ENCODE measurements around the gene CCDC154. TPM values are rescaled to one million over a fixed set of nuclear protein-coding genes. Genes with fewer than 3 reads are reported as not detected.

The CCDC154 gene
- total RNA-seq, 2 experiments from 2014 or later, result 0.85 to 1.1 TPM

GRCh38 chr16:1450841-1451240, 6.5 kb upstream of the CCDC154 start:
- ChIA-PET CTCF (ENCODE audit: unreplicated experiment) (no interaction called here), POLR2A (no interaction called here)
- no peaks in the 10 kb centered on the region for H3K36me3 ChIP-seq (ENCODE audit: insufficient read depth, low read length)
- H3K27ac ChIP-seq (ENCODE audit: low read depth, low read length, poor library complexity, severe bottlenecking), result no peak overlapping the region
- no peaks in the 10 kb centered on the region for H3K4me1 ChIP-seq (ENCODE audit: insufficient read depth, low read length, poor library complexity, severe bottlenecking)
- no peaks in the 10 kb centered on the region for H3K9me2 ChIP-seq (ENCODE audit: insufficient read depth, low read length)
- no peaks in the 10 kb centered on the region for H3K9me3 ChIP-seq (ENCODE audit: low read length)
- no peak overlapping the region for H3K4me3 ChIP-seq (ENCODE audit: low read depth, low read length, poor library complexity, severe bottlenecking)
- H3K4me2 ChIP-seq (ENCODE audit: low read length), result no peak overlapping the region
- no peaks in the 10 kb centered on the region for H4K20me1 ChIP-seq (ENCODE audit: insufficient read depth, low read length)
- no TSS peak for BruUV-seq (replicated peaks)
- no peak for DNase-seq (ENCODE audit: low spot score)
- no peaks in the 10 kb centered on the region for H3K79me2 ChIP-seq (ENCODE audit: insufficient read depth, low read depth, low read length)
- no peak for TF ChIP-seq CTCF (conservative IDR thresholded peaks at IDR 0.05; ENCODE audit: low read length)
- TF ChIP-seq EZH2phosphoT487 (IDR thresholded peaks at IDR 0.05; ENCODE audit: borderline replicate concordance, low read depth, low read length), result no peak
- intact Hi-C loops (cut with micrococcal nuclease; ENCODE audit: unreplicated experiment), result no loop called here
- H2AFZ ChIP-seq (ENCODE audit: low read length), result no peak overlapping the region

- Histone ChIP-seq H3K27ac (ENCODE audit: low read depth, low read length, poor library complexity, severe bottlenecking) (no peak overlapping the region), H4K20me1 (ENCODE audit: insufficient read depth, low read length) (no peaks in the 10 kb centered on the region), H2AFZ (ENCODE audit: low read length) (no peak overlapping the region), H3K79me2 (ENCODE audit: insufficient read depth, low read depth, low read length) (no peaks in the 10 kb centered on the region), H3K4me1 (ENCODE audit: insufficient read depth, low read length, poor library complexity, severe bottlenecking) (no peaks in the 10 kb centered on the region), H3K9me2 (ENCODE audit: insufficient read depth, low read length) (no peaks in the 10 kb centered on the region), H3K36me3 (ENCODE audit: insufficient read depth, low read length) (no peaks in the 10 kb centered on the region), H3K4me3 (ENCODE audit: low read depth, low read length, poor library complexity, severe bottlenecking) (no peak overlapping the region), H3K9me3 (ENCODE audit: low read length) (no peaks in the 10 kb centered on the region), H3K4me2 (ENCODE audit: low read length) (no peak overlapping the region)
- TF ChIP-seq EZH2phosphoT487 (IDR thresholded peaks at IDR 0.05; ENCODE audit: borderline replicate concordance, low read depth, low read length), result no peak
- TF ChIP-seq CTCF (conservative IDR thresholded peaks at IDR 0.05; ENCODE audit: low read length), result 0 out of 2 replicates have a peak, but pooled peaks have one; percentile 34
- no TSS peak for BruUV-seq (replicated peaks)
- intact Hi-C loops (cut with micrococcal nuclease; ENCODE audit: unreplicated experiment), result no loop called here
- POLR2A ChIA-PET, result no interaction called here
- CTCF ChIA-PET (ENCODE audit: unreplicated experiment), result no interaction called here
- no peak for DNase-seq (ENCODE audit: low spot score)
These were observed 5.9 kb upstream of the CCDC154 start for GRCh38 chr16:1450218-1450617.

- Histone ChIP-seq H2AFZ (ENCODE audit: low read length) (no peak overlapping the region), H3K36me3 (ENCODE audit: insufficient read depth, low read length) (no peaks in the 10 kb centered on the region), H3K4me1 (ENCODE audit: insufficient read depth, low read length, poor library complexity, severe bottlenecking) (no peaks in the 10 kb centered on the region), H3K9me3 (ENCODE audit: low read length) (no peaks in the 10 kb centered on the region), H3K79me2 (ENCODE audit: insufficient read depth, low read depth, low read length) (no peaks in the 10 kb centered on the region), H3K27ac (ENCODE audit: low read depth, low read length, poor library complexity, severe bottlenecking) (no peak overlapping the region), H3K4me3 (ENCODE audit: low read depth, low read length, poor library complexity, severe bottlenecking) (no peak overlapping the region), H3K4me2 (ENCODE audit: low read length) (no peak overlapping the region), H4K20me1 (ENCODE audit: insufficient read depth, low read length) (no peaks in the 10 kb centered on the region), H3K9me2 (ENCODE audit: insufficient read depth, low read length) (no peaks in the 10 kb centered on the region)
- CTCF ChIA-PET (ENCODE audit: unreplicated experiment), result no interaction called here
- intact Hi-C loops (cut with micrococcal nuclease; ENCODE audit: unreplicated experiment), result no loop called here
- no peak for DNase-seq (ENCODE audit: low spot score)
- BruUV-seq (replicated peaks), result no TSS peak
- POLR2A ChIA-PET, result no interaction called here
- TF ChIP-seq CTCF (conservative IDR thresholded peaks at IDR 0.05; ENCODE audit: low read length), result no peak
- TF ChIP-seq EZH2phosphoT487 (IDR thresholded peaks at IDR 0.05; ENCODE audit: borderline replicate concordance, low read depth, low read length), result no peak
These were observed 4.9 kb upstream of the CCDC154 start for GRCh38 chr16:1449201-1449788.
